DLD1 (cell line): ENCODE measurements around the gene DIAPH3.

Experiments
- in situ Hi-C: cut with HindIII; loops from 2 replicates; pipeline ENCODE4 v1.10.0; 2017; ENCODE audit warnings: low sequenced_read_pairs

DIAPH3 gene

GRCh38 chr13:59681636-59682311 is 482.0 kb downstream of the DIAPH3 start:
- in situ Hi-C loops: no loop called here

DNA sequence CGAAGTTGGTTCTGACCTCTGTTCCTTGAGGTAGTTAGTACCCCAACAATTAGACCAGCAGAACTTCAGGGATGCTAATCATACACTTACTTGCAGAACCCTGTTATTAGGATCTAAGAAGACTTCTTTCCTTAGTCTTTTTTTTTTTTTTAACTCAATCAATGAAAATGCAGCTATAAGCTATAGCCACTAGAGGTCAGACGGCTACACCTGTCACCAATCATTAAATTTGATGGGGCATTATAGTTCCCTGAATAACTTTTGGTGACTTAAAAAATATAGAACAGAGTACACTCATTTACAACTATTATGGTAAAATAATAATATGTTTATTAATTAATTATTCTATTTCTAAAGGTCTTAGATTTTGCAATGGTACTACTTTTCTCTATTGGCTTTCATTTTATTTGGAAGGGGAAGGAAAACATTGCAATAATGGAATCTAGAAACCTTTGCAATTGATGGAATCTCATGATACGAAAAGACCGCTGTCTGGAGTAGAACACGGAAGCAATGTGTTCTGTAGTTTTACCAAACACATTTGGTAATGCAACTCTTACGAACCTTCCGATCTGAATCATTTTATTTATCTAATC is 483.2 kb downstream of the DIAPH3 start:
- in situ Hi-C loops: no loop called here

- in situ Hi-C loops: no loop called here
Observed at GRCh38 chr13:59679254-59679653, 484.5 kb downstream of the DIAPH3 start.

DNA sequence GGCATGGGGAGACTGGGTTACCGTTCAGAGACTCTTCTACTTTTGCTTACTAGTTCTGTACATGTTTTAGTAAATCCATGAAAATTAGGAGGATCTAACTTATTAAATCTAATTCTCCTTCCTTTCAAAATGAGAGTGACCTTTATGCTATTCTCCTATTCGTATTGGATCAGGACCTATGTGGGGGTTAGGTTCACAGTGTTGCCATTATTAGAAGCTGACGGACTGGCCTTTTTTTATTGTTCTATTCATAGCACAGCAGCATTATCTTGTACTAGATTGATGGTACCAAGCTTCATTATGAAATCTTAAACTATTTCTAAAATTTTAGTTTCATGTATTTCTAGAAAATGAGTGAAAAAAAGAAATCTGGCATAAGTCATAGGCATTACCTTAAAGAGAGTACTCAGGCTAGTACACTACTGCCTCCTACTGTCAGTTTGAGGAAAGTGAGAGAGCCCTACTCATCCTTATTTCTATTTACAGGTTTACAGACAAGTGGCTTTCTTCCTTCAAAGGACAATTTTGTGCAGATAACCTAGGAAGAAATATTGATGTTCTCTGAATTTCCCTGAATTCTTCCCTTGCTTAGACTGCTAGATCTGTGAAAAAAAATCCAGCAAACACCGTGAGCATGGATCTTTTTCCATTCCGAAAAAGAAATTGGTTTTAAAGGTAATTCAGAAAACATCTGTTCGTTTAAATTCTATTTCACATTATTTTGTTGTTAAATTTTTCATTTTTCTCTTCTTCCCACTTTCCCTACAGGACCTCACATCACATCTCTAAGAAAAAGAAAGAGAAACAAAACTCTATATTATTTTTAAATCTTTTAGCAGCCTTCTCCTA is 485.5 kb downstream of the DIAPH3 start:
- in situ Hi-C loops: no loop called here

- in situ Hi-C loops: no loop called here
Observed at GRCh38 chr13:59677430-59677829, 486.3 kb downstream of the DIAPH3 start.

- in situ Hi-C loops: no loop called here
Observed at GRCh38 chr13:59674616-59675015, 489.1 kb downstream of the DIAPH3 start.

DNA sequence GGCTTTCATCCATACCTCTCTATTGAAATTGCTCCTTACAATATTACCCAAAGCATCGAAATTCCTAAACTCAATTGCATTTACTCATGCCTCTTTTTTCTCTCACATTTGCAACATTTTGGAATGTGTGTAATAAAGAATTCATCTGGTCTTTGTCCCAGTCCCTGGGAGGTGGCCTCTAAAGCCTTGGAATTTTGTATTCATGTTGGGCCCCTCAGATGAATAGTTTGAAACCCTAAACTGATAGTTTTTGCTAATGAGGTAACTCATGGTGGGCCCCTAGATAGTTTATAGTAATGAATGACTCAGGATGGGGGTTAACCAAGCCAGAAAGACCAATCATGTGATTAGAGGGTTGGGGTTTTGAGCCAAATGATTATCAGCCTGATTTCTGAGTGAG is 490.4 kb downstream of the DIAPH3 start:
- in situ Hi-C loops: no loop called here

GRCh38 chr13:59672445-59672844 is 491.3 kb downstream of the DIAPH3 start:
- in situ Hi-C loops: no loop called here

GRCh38 chr13:59671881-59672280 is 491.8 kb downstream of the DIAPH3 start:
- in situ Hi-C loops: no loop called here

GRCh38 chr13:59666504-59666903 is 497.2 kb downstream of the DIAPH3 start:
- in situ Hi-C loops: no loop called here

- in situ Hi-C loops: no loop called here
Observed at GRCh38 chr13:59665732-59666131, 498.0 kb downstream of the DIAPH3 start.

DNA sequence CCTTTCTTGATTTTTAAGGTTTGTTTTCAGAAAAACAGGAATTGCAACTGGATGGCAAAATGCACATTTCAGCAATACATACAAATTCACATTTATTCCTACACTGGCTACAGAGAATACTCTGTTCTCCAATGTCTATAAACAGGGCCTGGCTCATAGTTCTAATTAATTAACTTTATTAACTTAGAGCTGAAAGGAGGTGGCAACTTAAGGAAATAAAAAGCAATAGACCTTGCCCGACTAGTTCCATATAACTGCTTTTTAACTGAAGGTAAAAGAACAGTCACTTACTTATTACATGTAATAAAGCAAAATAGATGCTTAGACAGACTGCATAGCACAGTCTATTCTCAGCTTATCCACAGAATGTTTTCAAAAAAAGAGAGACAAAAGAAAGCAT is 498.5 kb downstream of the DIAPH3 start:
- in situ Hi-C loops: no loop called here

GRCh38 chr13:59664586-59664985 is 499.1 kb downstream of the DIAPH3 start:
- in situ Hi-C loops: no loop called here

- in situ Hi-C loops: no loop called here
Observed at GRCh38 chr13:59663707-59664106, 500.0 kb downstream of the DIAPH3 start.

- in situ Hi-C loops: no loop called here
Observed at GRCh38 chr13:59660582-59660981, 503.1 kb downstream of the DIAPH3 start.

DNA sequence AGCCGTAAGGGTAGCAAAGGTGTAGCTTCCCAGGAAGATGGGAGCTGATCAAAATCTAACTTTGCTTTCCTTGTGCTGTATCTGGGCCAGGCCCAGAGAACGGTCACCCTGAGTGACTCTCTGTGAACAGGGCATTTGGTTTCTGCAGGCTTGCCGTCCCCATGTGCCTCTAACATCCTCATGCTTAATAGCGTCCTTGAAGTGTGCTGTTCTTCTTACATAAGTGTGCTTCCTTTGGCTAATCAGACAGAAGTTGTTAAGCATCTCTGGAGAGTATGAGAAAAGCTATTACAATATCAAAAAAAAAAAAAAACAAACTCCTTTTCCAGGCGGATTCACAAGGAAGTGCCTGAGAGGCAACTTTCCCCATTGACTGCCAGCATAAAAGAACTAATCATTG is 503.7 kb downstream of the DIAPH3 start:
- in situ Hi-C loops: no loop called here

DNA sequence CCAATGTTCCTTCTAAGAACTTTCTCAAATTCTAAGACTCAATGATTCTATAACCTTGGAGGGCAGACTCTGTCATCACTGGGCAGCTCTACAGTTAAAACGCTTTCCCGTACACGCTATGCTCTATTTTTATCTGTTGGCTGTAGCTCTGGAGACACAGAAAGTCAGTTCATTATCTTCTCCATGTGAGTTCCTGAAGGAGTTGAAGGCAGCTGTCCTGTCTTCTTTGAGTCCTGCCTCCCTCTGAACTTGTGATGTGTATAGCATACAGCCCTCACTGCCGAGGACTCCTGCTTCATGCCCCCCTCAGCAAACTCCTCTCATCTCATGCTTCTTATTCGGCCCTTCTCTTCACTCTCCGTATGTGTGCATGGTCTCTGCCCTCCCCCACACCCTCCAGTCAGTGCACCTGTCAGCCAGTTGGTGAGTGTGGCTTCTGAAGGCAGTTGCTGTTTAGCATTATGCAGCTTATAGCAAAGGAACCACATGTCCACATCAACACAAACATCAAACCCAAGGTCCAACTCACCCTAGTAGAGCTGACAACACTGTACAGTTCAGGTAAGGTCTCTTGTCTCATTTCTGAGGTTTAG is 504.9 kb downstream of the DIAPH3 start:
- in situ Hi-C loops: no loop called here

- in situ Hi-C loops: no loop called here
Observed at GRCh38 chr13:59658027-59658737, 505.5 kb downstream of the DIAPH3 start.

DNA sequence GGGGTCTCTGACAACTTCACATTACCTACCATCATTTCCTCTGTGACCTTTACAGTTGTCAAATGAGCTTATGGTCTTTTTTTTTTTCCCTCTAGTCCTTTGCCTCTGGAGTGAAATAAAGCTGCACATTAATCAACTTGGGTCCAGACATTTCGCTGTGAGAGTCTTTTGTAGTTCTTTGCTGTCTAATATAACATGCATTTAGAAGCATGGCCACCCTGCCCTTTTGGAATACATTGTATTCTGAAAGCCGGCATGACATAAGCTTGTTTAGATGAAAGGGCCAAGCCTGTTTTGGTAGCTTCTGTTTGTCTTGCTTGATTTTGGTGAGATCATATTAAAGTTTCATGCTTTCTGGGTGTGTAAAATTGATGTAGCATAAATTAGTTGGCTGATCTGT is 509.8 kb downstream of the DIAPH3 start:
- in situ Hi-C loops: no loop called here

GRCh38 chr13:59651479-59651878 is 512.2 kb downstream of the DIAPH3 start:
- in situ Hi-C loops: no loop called here
